Renal pelvis (tissue), 4 donors: Measurements from ENCODE around the gene ASB14. TPM values are rescaled to one million over a fixed set of nuclear protein-coding genes. Genes with fewer than 3 reads are reported as not detected.

ENCODE experiments used
- DNase-seq: peaks from one replicate; pipeline ENCODE4 v3.0.0-alpha.2; 2013
- polyA plus RNA-seq, 3 donors: library from polyadenylated mRNA; unstranded; fragments of 120-200 nt; gene quantifications; one replicate each; pipeline ENCODE4 v1.2.1, GENCODE V29; 2013; ENCODE audit not compliant: insufficient read length in 3 of 3

The ASB14 gene
- polyA plus RNA-seq, 3 donors, result 0.56 to 1.6 (median 0.97) TPM

GRCh38 chr3:57261929-57262328 lies 30.6 kb downstream of the ASB14 start:
- no peak for DNase-seq

GRCh38 chr3:57261119-57261518 lies 31.4 kb downstream of the ASB14 start:
- no peak for DNase-seq

GRCh38 chr3:57257678-57258077 lies 34.8 kb downstream of the ASB14 start:
- no peak for DNase-seq

- no peak for DNase-seq
Measured at GRCh38 chr3:57256844-57257243, 35.6 kb downstream of the ASB14 start.

GRCh38 chr3:57252404-57252803 lies 40.1 kb downstream of the ASB14 start:
- no peak for DNase-seq

GRCh38 chr3:57244946-57245345 lies 47.5 kb downstream of the ASB14 start:
- DNase-seq, result no peak

- no peak for DNase-seq
Measured at GRCh38 chr3:57234613-57235575, 57.6 kb downstream of the ASB14 start.

- no peak for DNase-seq
Measured at GRCh38 chr3:57233799-57234198, 58.7 kb downstream of the ASB14 start.

- no peak for DNase-seq
Measured at GRCh38 chr3:57230006-57230405, 62.5 kb downstream of the ASB14 start.

- peak; percentile 58 for DNase-seq
Measured at GRCh38 chr3:57227930-57228751, 64.3 kb downstream of the ASB14 start.

- DNase-seq, result peak; percentile 93
Measured at GRCh38 chr3:57227204-57227929, 65.1 kb downstream of the ASB14 start, which contains the start of gene APPL1. APPL1 (plus strand) TSS chr3:57227729; CDS start chr3:57227884, 155 bp downstream.

GRCh38 chr3:57226176-57226575 lies 66.3 kb downstream of the ASB14 start:
- no peak for DNase-seq

- no peak for DNase-seq
Measured at GRCh38 chr3:57224856-57225255, 67.6 kb downstream of the ASB14 start.

- no peak for DNase-seq
Measured at GRCh38 chr3:57221883-57222282, 70.6 kb downstream of the ASB14 start.

Other genes starting within 250 kb of the ASB14 start
- gene SPATA12, start 232.0 kb downstream of the ASB14 start, polyA plus RNA-seq, result under 1 TPM in 2 of 3 donors, not detected in 1; 0.17 to 0.31 TPM
- gene IL17RD, start 127.3 kb downstream of the ASB14 start, polyA plus RNA-seq, result 10 to 100 TPM; 50.0 to 55.1 (median 53.1) TPM
- 1 to 10 TPM; 2.6 to 3.6 (median 2.9) TPM for gene HESX1, start 92.7 kb downstream of the ASB14 start, polyA plus RNA-seq
- 10 to 100 TPM; 37.8 to 47.4 (median 41.0) TPM for gene APPL1, start 65.0 kb downstream of the ASB14 start, polyA plus RNA-seq